Mesodermal cell (in vitro differentiated cells): ENCODE results near the gene YPEL5.

Source experiments
- H3K27ac ChIP-seq: 2 replicates; pipeline ENCODE4 v1.7.0; 2013; ENCODE audit warnings: mild to moderate bottlenecking, low read depth, low read length, moderate library complexity; ENCODE audit not compliant: severe bottlenecking
- H3K36me3 ChIP-seq: 2 replicates; pipeline ENCODE4 v1.7.1; 2013; ENCODE audit warnings: mild to moderate bottlenecking, low read length, moderate library complexity; ENCODE audit not compliant: control insufficient read depth, insufficient read depth
- H3K4me1 ChIP-seq: one replicate; pipeline ENCODE4 v1.7.1; 2013; ENCODE audit warnings: mild to moderate bottlenecking, low read length; ENCODE audit not compliant: insufficient read depth, control insufficient read depth, poor library complexity, severe bottlenecking
- H3K4me3 ChIP-seq: 2 replicates; pipeline ENCODE4 v1.7.0; 2013; ENCODE audit warnings: low read length, control low read depth, mild to moderate bottlenecking; ENCODE audit not compliant: insufficient read depth, poor library complexity, severe bottlenecking; ENCODE audit errors: extremely low read depth
- H3K9me3 ChIP-seq: 2 replicates; pipeline ENCODE4 v1.7.1; 2013; ENCODE audit warnings: mild to moderate bottlenecking, low read length, moderate library complexity; ENCODE audit not compliant: control insufficient read depth
- WGBS, 2 experiments: methylation state at CpG; one replicate each; pipeline ENCODE4 v1.1.5; 2013; ENCODE audit warnings: missing lambda C conversion rate in 2 of 2; ENCODE audit not compliant: insufficient coverage in 2 of 2; 5-methylcytosine and 5-hydroxymethylcytosine counted together

The YPEL5 gene

GRCh38 chr2:30205456-30205855 lies 58.6 kb downstream of the YPEL5 start:
- H3K4me1 ChIP-seq = no peaks in the 10 kb centered on the region
- WGBS, 2 experiments = no CpG with 5 or more reads among the region's 1 CpG
- H3K27ac ChIP-seq = no peak overlapping the region
- no peaks in the 10 kb centered on the region for H3K36me3 ChIP-seq
- H3K9me3 ChIP-seq = no peaks in the 10 kb centered on the region
- no peak overlapping the region for H3K4me3 ChIP-seq

GRCh38 chr2:30206461-30207430 lies 59.9 kb downstream of the YPEL5 start:
- no peaks in the 10 kb centered on the region for H3K9me3 ChIP-seq
- no peaks in the 10 kb centered on the region for H3K4me1 ChIP-seq
- no peaks in the 10 kb centered on the region for H3K36me3 ChIP-seq
- H3K4me3 ChIP-seq = no peak overlapping the region
- WGBS, 2 experiments = 88 to 92% methylated on average over 6 to 7 of the region's 9 CpGs
- no peak overlapping the region for H3K27ac ChIP-seq

- H3K4me1 ChIP-seq = no peaks in the 10 kb centered on the region
- H3K4me3 ChIP-seq = no peak overlapping the region
- H3K9me3 ChIP-seq = no peaks in the 10 kb centered on the region
- no peaks in the 10 kb centered on the region for H3K36me3 ChIP-seq
- 0% methylated on average over 2 of the region's 2 CpGs; no CpG with 5 or more reads in 1 of the 2 experiments for WGBS, 2 experiments
- no peak overlapping the region for H3K27ac ChIP-seq
Measured at GRCh38 chr2:30208453-30208852, 61.6 kb downstream of the YPEL5 start.

GRCh38 chr2:30209227-30209626 lies 62.4 kb downstream of the YPEL5 start:
- Histone ChIP-seq H3K36me3 (no peaks in the 10 kb centered on the region), H3K4me3 (no peak overlapping the region)
- no CpG with 5 or more reads among the region's 2 CpGs for WGBS, 2 experiments

More at GRCh38 chr2:30209227-30209626, 62.4 kb downstream of the YPEL5 start:
- H3K27ac ChIP-seq = no peak overlapping the region
- H3K9me3 ChIP-seq = no peaks in the 10 kb centered on the region
- H3K4me1 ChIP-seq = no peaks in the 10 kb centered on the region
